ENCODE results near the gene NEGR1.

DNA sequence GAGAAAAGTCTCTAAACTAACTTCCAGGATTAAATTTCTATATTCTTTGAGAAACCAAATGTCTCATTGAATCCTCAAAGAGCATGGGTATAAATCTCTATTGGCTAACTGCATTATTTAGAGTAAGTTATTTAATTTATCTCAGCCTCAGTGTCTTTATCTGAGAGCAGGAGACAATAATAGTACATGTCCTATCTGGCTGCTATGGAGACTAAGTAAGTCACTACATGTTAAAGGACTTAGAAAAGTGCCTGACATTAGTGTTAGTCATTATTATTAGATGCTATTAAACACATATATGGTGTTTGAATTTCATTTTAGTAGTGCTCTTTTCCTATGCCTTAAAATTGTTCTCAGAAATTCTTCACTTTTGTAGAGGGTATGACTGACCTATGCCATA is 505.2 kb downstream of the NEGR1 start:
- TF ChIP-seq, protein P1, sequence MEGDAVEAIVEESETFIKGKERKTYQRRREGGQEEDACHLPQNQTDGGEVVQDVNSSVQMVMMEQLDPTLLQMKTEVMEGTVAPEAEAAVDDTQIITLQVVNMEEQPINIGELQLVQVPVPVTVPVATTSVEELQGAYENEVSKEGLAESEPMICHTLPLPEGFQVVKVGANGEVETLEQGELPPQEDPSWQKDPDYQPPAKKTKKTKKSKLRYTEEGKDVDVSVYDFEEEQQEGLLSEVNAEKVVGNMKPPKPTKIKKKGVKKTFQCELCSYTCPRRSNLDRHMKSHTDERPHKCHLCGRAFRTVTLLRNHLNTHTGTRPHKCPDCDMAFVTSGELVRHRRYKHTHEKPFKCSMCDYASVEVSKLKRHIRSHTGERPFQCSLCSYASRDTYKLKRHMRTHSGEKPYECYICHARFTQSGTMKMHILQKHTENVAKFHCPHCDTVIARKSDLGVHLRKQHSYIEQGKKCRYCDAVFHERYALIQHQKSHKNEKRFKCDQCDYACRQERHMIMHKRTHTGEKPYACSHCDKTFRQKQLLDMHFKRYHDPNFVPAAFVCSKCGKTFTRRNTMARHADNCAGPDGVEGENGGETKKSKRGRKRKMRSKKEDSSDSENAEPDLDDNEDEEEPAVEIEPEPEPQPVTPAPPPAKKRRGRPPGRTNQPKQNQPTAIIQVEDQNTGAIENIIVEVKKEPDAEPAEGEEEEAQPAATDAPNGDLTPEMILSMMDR (IDR thresholded peaks at IDR 0.05; ENCODE audit: low read depth, low read length), result no peak
- no peak for TF ChIP-seq POLR2A (IDR thresholded peaks at IDR 0.05; ENCODE audit: extremely low read depth, insufficient read length)

Data from NB4 (cell line).